GM21390 (cell line): ENCODE data around the gene NSUN6.

ENCODE experiments used
- ATAC-seq: cut with Tn5 transposase; IDR thresholded peaks from one replicate; pipeline ENCODE4 v1.9.1; 2021; ENCODE audit not compliant: unreplicated experiment

The NSUN6 gene

GRCh38 chr10:18563003-18563726 lies 88.2 kb downstream of the NSUN6 start:
- no peak for ATAC-seq

- ATAC-seq = no peak
Observed at GRCh38 chr10:18561861-18562551, 89.4 kb downstream of the NSUN6 start.

GRCh38 chr10:18557960-18558359 lies 93.4 kb downstream of the NSUN6 start:
- no peak for ATAC-seq

- ATAC-seq = no peak
Observed at GRCh38 chr10:18556522-18557147, 94.8 kb downstream of the NSUN6 start.

GRCh38 chr10:18554479-18554878 lies 96.9 kb downstream of the NSUN6 start:
- ATAC-seq = no peak

- ATAC-seq = no peak
Observed at GRCh38 chr10:18551473-18551872, 99.9 kb downstream of the NSUN6 start.

- no peak for ATAC-seq
Observed at GRCh38 chr10:18549105-18549504, 102.3 kb downstream of the NSUN6 start.

- no peak for ATAC-seq
Observed at GRCh38 chr10:18545621-18546305, 105.6 kb downstream of the NSUN6 start.

- no peak for ATAC-seq
Observed at GRCh38 chr10:18542832-18543231, 108.6 kb downstream of the NSUN6 start.

- ATAC-seq = no peak
Observed at GRCh38 chr10:18540195-18540594, 111.2 kb downstream of the NSUN6 start.

- ATAC-seq = no peak
Observed at GRCh38 chr10:18539335-18539734, 112.1 kb downstream of the NSUN6 start.

GRCh38 chr10:18533896-18534295 lies 117.5 kb downstream of the NSUN6 start:
- no peak for ATAC-seq

GRCh38 chr10:18532881-18533535 lies 118.4 kb downstream of the NSUN6 start:
- no peak for ATAC-seq

- ATAC-seq = no peak
Observed at GRCh38 chr10:18528292-18528691, 123.1 kb downstream of the NSUN6 start.

GRCh38 chr10:18527687-18528086 lies 123.7 kb downstream of the NSUN6 start:
- no peak for ATAC-seq

- ATAC-seq = no peak
Observed at GRCh38 chr10:18523858-18524257, 127.5 kb downstream of the NSUN6 start.

- no peak for ATAC-seq
Observed at GRCh38 chr10:18523025-18523424, 128.4 kb downstream of the NSUN6 start.

- ATAC-seq = no peak
Observed at GRCh38 chr10:18516851-18517250, 134.5 kb downstream of the NSUN6 start.

GRCh38 chr10:18514537-18514936 lies 136.8 kb downstream of the NSUN6 start:
- ATAC-seq = no peak

GRCh38 chr10:18508587-18508986 lies 142.8 kb downstream of the NSUN6 start:
- no peak for ATAC-seq
